ENCODE measurements around the gene ETHE1.

Gene ETHE1

DNA sequence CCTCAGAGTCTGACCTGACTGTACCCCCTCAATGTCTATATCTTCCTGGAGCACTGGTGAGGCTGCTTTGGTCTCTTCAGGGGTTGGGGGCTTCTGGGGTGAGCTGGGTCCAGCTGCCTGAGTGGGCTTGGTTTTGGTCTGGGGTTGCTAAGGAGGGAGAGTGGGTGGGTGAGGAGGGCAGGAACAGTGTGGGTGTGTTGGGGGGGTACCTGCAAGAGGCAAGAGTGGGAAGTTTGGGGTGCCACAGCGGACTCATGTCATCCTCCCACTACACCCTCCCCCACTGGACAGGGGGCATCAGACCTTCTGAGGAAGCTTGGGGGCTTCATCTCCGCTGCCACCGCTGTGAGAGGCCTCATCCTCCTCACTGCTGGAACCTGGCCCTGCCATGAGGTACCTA is 19.6 kb upstream of the ETHE1 start:
- Histone ChIP-seq H3K9me3 (ENCODE audit: insufficient read depth, low read length) (no peaks in the 10 kb centered on the region), H3K36me3 (ENCODE audit: low read length) (no peaks in the 10 kb centered on the region), H3K4me2 (ENCODE audit: low read depth, low read length, poor library complexity, severe bottlenecking) (no peak overlapping the region), H3K27ac (ENCODE audit: low read depth, low read length) (no peak overlapping the region), H3F3A (ENCODE audit: insufficient read depth) (no peaks in the 10 kb centered on the region), H4K20me1 (ENCODE audit: low read depth, low read length) (no peaks in the 10 kb centered on the region), H3K27me3 (ENCODE audit: low read length) (no peaks in the 10 kb centered on the region), H3K79me2 (ENCODE audit: insufficient read depth, low read length) (no peaks in the 10 kb centered on the region), H3K4me3 (ENCODE audit: insufficient read depth, low read length, poor library complexity, severe bottlenecking) (no peak overlapping the region), H2AFZ (ENCODE audit: low read depth, low read length, severe bottlenecking) (no peak overlapping the region), H3K9me2 (replicated peaks; ENCODE audit: insufficient read depth, low read length) (no peaks in the 10 kb centered on the region), H3K9ac (ENCODE audit: low read length) (no peak overlapping the region)
- TF ChIP-seq, protein P1, sequence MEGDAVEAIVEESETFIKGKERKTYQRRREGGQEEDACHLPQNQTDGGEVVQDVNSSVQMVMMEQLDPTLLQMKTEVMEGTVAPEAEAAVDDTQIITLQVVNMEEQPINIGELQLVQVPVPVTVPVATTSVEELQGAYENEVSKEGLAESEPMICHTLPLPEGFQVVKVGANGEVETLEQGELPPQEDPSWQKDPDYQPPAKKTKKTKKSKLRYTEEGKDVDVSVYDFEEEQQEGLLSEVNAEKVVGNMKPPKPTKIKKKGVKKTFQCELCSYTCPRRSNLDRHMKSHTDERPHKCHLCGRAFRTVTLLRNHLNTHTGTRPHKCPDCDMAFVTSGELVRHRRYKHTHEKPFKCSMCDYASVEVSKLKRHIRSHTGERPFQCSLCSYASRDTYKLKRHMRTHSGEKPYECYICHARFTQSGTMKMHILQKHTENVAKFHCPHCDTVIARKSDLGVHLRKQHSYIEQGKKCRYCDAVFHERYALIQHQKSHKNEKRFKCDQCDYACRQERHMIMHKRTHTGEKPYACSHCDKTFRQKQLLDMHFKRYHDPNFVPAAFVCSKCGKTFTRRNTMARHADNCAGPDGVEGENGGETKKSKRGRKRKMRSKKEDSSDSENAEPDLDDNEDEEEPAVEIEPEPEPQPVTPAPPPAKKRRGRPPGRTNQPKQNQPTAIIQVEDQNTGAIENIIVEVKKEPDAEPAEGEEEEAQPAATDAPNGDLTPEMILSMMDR (IDR thresholded peaks at IDR 0.05; ENCODE audit: insufficient read depth, low read length, poor library complexity, severe bottlenecking): no peak
- no peak for TF ChIP-seq EZH2phosphoT487 (conservative IDR thresholded peaks at IDR 0.05; ENCODE audit: low read length)

DNA sequence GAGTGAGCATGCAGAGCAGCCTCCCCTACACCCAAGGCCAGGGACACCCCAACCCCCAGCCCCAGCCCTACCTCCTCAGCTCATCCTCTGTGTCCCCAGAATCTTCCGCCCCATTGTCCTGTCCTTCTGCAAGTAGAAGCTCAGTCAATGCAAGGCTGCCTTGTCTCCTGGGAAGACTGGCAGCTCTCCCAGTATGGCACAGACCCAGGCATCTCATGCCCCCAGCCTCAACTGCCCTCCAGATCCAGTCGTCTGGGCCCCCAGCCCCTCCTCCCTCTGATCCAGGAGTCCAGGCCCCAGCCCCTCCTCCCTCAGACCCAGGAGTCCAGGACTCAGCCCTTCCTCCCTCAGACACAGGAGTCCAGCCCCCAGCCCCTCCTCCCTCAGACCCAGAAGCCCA is 19.0 kb upstream of the ETHE1 start:
- Histone ChIP-seq H2AFZ (ENCODE audit: low read depth, low read length, severe bottlenecking) (no peak overlapping the region), H3K9me3 (ENCODE audit: insufficient read depth, low read length) (no peaks in the 10 kb centered on the region), H3K9me2 (replicated peaks; ENCODE audit: insufficient read depth, low read length) (no peaks in the 10 kb centered on the region), H3K36me3 (ENCODE audit: low read length) (no peaks in the 10 kb centered on the region), H3F3A (ENCODE audit: insufficient read depth) (no peaks in the 10 kb centered on the region), H3K27me3 (ENCODE audit: low read length) (no peaks in the 10 kb centered on the region), H4K20me1 (ENCODE audit: low read depth, low read length) (no peaks in the 10 kb centered on the region), H3K4me2 (ENCODE audit: low read depth, low read length, poor library complexity, severe bottlenecking) (no peak overlapping the region), H3K4me3 (ENCODE audit: insufficient read depth, low read length, poor library complexity, severe bottlenecking) (no peak overlapping the region), H3K27ac (ENCODE audit: low read depth, low read length) (no peak overlapping the region), H3K79me2 (ENCODE audit: insufficient read depth, low read length) (no peaks in the 10 kb centered on the region), H3K9ac (ENCODE audit: low read length) (no peak overlapping the region)
- TF ChIP-seq EZH2phosphoT487 (conservative IDR thresholded peaks at IDR 0.05; ENCODE audit: low read length): no peak
- TF ChIP-seq, protein P1 (IDR thresholded peaks at IDR 0.05; ENCODE audit: insufficient read depth, low read length, poor library complexity, severe bottlenecking): no peak

DNA sequence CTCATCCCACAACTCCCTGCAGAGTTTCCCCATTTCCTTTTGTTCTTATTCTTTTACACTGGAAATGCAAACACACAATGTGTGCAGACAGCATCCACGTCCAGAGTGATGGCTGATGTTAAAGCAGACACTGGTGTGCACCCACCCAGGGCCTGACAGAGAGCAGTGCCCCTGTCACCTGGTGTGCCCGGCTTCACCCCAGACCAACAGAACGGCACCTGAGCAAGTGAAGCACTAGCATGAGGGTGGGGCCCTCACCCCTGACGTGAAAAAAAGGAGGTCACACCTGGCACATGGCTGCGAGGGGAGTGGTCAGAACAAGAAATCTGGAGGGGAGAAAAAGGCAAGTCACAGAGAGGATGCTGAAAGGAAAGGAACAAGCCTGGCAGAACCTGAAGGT is 18.3 kb upstream of the ETHE1 start:
- no peaks in the 10 kb centered on the region for H3K27me3 ChIP-seq (ENCODE audit: low read length)
- no peaks in the 10 kb centered on the region for H3K36me3 ChIP-seq (ENCODE audit: low read length)
- H3K4me3 ChIP-seq (ENCODE audit: insufficient read depth, low read length, poor library complexity, severe bottlenecking): no peak overlapping the region
- H3K9me3 ChIP-seq (ENCODE audit: insufficient read depth, low read length): no peaks in the 10 kb centered on the region
- no peaks in the 10 kb centered on the region for H3K9me2 ChIP-seq (replicated peaks; ENCODE audit: insufficient read depth, low read length)
- H3F3A ChIP-seq (ENCODE audit: insufficient read depth): no peaks in the 10 kb centered on the region
- H2AFZ ChIP-seq (ENCODE audit: low read depth, low read length, severe bottlenecking): no peak overlapping the region
- H3K79me2 ChIP-seq (ENCODE audit: insufficient read depth, low read length): no peaks in the 10 kb centered on the region
- no peak overlapping the region for H3K4me2 ChIP-seq (ENCODE audit: low read depth, low read length, poor library complexity, severe bottlenecking)
- H3K27ac ChIP-seq (ENCODE audit: low read depth, low read length): no peak overlapping the region
- TF ChIP-seq, protein P1 (IDR thresholded peaks at IDR 0.05; ENCODE audit: insufficient read depth, low read length, poor library complexity, severe bottlenecking): no peak
- TF ChIP-seq EZH2phosphoT487 (conservative IDR thresholded peaks at IDR 0.05; ENCODE audit: low read length): no peak
- no peaks in the 10 kb centered on the region for H4K20me1 ChIP-seq (ENCODE audit: low read depth, low read length)
- no peak overlapping the region for H3K9ac ChIP-seq (ENCODE audit: low read length)

All from SU-DHL-6 (cell line).